Measurements from ENCODE around the gene CYFIP1.

GRCh38 chr15:22855791-22856190, 124.4 kb downstream of the CYFIP1 start:
- TF ChIP-seq CTCF (conservative IDR thresholded peaks at IDR 0.05; ENCODE audit: low read depth, low read length), result no peak
- no peak for TF ChIP-seq EZH2 (IDR thresholded peaks at IDR 0.05; ENCODE audit: low read length, unreplicated experiment)
- TF ChIP-seq EZH2phosphoT487 (IDR thresholded peaks at IDR 0.05; ENCODE audit: borderline replicate concordance, low read length), result no peak

All from PC-3 (cell line).